Ramos (cell line): ENCODE results near the gene LRRC4.

Experiments
- in situ Hi-C: fragments of 300-500 bp; cut with MboI; formaldehyde crosslinking; loops from one replicate; pipeline ENCODE4 v1.14.3; 2022; ENCODE audit warnings: low sequenced_read_pairs; ENCODE audit not compliant: unreplicated experiment

LRRC4 gene

DNA sequence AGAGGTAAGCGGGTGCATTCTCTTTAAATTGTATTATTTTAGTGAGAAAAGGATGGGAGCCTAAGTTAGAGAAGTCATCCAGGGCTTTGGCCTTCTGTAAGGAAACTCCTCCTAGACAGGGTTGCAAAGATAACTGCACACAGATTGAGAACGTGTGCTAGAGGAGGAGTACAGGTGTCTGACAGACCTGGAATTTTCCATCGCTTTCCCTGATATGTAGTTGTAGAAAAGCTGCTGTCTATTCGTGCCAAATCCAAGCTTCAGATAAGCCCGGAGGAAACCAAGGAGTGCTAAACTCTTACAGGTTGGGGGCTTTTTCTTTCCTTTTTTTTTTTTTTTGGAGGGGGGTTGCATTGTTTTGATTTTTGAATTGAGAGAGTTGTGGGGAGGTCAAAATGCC, 23.1 kb downstream of the LRRC4 start:
- in situ Hi-C loops: no loop called here

DNA sequence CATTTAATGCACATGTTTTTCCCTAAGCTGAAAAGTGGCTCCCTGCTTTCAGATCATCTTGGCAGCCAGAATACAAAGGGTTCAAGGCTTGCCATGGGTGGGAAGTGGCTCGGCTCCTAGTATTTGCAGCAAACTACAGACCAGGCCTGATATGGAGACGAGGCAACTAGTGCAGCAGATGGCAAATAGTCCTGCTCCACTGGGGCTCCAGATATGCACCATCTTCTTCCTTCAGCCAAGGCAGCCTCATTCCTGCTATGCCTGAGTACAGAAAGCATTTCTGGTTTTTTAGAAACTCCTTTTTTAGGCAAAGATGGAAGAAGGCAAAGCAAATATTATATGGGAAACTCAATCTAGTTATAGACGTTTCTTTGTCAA, 23.9 kb downstream of the LRRC4 start:
- in situ Hi-C loops: no loop called here

DNA sequence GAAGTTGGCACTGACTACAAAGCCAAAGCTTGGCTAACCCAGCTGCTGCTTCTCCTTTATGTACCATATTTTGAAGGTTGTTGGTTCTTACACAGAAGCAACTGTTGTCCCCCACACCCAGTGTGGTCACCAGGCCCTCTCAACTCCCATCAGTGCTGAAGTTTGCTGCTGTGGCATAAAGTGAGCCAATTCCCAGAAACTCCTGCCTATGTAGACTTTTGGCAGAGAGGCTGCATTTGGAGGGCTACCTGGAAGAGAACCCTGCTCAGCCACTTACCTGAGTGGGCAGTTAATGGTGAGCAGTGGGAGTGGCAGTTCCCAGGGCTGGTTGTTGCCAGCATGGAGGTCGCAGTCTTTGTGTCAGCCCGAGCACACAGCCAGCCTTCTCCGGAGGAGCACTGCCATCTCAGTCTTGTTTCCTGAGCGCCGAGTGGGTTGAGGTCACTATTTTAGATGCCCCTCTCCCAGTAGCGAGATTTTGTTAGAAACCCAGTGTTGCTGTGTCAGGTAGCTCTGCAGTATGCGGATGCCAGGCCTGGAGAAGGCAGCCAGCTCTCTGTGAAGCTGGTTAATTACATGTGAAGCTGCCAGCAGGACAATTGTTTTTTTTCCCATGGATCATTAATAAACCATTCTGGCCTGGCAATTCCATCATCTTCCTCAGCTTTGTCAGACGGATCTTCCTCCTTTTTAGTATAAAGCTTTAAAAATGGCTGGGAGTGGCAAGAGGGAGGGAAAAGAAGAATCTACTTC, 24.5 kb downstream of the LRRC4 start:
- in situ Hi-C loops: no loop called here

DNA sequence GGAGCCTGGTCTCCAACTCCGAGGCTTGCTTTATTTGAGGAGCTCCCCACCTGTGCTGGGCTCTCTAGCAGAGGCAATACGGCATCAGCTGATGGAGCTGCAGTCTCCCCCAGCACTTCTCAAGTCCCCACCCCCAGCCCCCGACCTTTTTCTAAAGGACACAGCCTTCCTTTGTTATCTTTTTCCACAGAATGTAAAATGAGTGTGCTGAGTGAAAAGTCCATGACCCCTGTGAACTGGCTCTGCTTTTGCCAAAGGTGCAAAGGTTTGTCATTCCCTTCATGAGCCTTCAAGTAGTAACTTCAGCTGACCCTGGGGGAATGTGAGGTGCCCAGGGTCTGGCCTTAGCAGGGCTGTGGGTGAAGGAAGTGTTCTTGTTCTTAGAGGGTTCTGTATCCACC, 25.5 kb downstream of the LRRC4 start:
- in situ Hi-C loops: no loop called here

DNA sequence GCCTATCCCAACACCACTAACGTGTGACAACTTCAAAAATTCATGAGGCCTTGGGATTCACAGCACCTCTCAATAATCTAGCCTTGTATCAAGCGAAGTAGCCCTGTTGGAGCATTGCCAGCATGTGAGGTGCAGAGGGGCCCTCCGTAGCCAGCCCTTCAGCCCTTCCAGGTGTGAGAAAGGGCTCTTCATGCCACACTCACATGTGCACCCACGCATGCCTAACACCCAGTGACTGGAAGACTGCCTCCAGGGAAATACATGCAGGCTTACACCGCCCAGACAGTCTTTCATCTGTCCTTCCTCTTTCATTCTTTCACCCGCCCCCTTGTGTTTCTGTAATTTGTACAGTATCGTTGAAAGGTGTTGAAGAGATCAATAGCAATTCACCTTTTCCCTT, 26.1 kb downstream of the LRRC4 start:
- in situ Hi-C loops: no loop called here

DNA sequence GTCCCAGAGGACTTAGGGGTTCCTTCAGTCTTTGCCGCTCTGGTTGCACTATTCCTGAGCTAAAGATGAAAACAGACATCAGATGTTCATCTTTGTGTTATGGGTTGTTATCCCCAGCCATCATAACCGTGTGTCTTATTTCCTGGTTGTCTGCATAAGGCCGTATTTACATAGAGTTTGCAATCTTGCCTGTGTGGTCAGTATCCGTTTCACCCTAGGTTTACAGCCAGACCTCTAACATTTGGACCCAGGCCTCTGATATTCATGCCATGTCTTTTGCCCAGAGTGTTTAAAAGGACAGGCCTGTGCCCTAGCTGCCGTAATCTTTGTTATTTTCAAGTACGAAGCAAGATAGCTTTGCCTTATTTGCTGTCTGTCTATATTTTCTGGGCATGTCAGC, 26.6 kb downstream of the LRRC4 start:
- in situ Hi-C loops: no loop called here

DNA sequence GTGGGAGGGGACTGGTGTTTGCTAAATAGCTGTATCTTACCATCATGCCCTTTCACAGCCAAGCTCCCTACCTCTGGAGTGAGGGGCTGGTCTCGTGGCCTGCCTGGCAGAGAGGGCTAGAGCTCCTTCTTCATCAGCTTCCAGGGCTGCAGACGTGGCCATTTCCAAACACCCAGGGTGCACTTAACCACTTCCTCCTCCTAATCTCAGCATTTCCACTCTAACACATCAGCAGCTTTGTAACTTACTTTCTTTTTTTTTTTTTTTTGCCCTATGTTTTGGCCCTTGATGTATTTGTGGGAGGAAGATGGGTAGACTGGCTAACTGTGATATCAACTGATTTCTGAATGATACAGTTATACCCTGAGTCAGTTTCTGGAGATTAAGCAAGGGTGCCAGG, 27.4 kb downstream of the LRRC4 start:
- in situ Hi-C loops: no loop called here

DNA sequence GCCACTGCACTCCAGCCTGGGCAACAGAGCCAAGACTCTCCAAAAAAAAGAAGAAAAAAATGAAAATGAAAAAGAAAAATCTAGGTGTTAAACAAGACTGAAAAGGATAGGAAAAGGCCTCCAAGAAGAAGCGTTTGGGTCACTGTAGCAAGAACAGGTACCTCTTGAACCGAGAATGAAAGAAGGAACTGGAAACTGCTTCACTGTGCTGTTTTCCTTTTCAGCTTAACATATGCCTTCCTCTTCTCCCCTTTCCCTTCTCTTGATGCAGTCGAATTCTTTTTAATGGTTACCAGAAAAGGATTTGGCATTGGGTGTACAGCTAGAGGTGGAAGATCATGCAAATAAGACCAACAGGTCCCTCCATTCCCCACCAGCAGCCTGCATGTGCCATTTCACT, 28.1 kb downstream of the LRRC4 start:
- in situ Hi-C loops: no loop called here

DNA sequence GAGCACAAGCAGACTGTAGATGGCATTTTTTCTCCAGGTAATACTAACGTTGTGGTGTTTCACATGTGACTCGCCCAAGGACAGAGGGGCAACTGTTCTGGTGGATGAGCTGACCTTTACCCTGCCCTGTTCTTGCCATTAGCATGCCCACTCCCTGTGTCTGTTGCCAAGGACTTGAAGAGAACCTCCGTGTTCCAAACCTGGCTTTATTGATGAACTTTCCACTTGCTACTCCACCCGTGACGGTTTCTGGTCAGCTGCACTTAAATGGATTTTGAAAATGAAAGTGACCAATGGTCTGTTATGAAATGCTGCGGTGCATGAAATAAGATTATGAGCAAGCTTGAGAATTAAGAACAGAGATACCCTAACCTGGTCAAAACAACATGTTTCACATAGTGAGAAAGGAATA, 30.4 kb downstream of the LRRC4 start:
- in situ Hi-C loops: no loop called here

DNA sequence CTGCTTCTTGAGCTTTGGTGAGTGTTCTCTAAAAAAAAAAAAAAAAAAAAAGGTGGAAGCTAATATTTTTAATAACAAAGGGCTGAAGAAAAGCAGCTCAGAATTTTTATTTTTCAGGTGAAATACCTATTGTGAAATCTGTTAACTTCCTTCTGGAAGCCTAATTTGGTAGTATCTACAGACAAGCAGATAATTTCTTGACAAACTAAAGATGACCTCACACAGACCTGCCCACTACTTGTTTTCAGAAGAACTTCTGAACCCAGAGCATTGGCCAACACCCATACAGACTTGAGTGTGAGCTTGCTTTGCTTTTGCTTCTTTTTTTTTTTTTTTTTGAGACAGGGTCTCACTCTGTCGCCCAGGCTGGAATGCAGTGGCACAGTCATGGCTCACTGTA, 31.2 kb downstream of the LRRC4 start:
- in situ Hi-C loops: no loop called here

DNA sequence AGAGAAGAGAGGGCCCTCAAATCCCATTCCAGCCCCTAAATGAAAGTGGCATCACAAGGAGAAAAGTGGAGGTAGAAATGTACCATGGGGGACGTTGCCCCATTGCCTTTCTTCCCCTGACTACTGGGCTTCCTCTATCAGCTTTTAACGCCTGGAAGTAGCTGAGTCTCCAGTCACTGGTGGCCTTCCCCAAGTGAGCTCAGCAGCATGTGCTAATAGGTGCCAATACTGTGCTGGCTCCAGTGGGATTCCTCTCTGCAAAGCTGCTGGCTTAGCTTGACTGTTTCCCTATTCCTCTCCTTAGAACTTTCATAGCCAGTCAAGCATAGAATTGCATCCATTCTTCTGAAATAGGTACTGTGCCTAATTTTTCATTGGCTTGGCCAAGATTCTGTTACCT, 32.6 kb downstream of the LRRC4 start:
- in situ Hi-C loops: no loop called here

DNA sequence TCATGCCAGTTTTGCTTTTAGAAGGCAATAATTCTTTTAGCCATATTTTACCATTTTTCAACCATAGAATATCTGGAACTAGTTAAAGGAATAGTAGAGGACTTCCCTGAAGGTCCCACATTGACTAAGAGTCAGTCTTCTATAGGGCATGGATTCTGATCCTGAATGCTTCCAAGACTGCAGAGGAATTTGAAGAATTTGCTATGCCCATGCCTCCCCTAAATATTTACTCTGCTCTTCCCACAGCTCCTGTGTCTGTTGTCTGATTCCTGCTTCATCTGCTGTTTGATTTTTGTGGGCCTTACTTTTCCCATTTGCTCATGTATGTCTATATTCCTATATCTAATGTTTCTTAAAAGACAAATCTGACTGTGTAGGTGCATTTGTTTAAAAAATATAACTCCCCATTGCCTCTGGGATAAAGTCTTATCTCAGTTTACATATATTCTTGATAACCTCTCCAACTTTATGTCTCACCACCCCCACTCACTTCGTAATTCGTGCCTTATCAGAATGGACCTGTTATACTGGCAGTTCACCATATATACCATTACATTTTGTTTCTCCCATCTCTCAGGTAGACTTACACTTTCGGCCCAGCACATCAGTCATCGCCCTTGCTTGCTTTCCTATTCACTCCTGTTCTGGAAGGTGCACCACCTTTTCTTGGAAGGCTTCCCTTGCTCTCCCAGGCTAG, 33.9 kb downstream of the LRRC4 start:
- in situ Hi-C loops: no loop called here

DNA sequence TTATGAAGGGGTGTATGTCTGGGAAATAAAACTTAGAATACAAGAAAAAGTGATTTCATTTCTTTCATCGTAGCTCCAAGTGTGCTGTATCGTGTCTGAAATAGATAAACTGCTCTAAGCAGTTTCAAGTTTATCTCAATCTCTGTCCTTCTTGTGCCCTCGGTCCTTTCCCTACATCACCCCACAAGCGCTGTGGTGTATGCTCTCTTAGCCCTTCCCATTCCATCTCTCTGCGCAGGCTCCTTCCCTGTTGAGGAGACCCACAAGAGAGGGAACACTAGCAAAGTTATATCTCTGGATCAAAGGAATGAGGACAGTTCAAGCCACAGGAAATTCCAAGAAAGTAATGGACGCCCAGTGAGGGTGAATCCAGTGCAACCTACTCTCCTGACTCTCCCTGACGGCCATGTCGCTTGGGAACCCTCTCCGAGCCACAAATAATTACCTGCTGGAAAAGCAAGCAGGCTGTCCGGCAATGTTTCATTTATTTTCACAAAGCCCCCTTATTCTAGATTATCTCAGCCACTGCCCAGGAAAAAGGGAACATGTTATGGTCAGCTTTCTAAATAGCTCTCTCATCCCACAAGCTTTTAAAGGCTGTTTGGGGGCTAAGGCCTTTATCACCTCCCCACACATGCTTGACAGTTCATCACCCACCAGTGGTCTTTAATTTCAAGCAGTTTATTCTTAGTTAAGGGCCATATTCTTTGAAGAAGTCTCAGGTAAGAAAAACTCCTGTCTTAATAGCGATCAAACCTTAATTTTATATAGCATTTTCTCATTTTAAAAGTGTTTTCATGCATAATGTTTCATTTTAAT, 34.8 kb downstream of the LRRC4 start:
- in situ Hi-C loops: no loop called here

DNA sequence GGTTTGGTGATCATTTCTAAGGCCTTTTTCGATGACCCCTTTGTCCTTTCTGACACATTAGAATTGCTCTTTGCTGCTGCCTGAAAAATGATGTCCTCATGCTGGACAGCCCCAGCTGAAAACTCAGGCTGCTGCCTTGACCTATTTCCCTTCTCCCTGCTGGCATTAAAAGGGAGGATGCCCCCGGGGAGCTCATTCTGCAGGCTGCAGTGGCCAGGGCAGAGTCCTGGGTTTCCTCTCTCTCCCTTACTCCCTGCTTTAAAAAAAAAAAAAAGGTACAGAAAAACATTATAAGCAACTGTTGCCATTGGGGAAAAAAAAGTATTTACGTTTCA, 35.4 kb downstream of the LRRC4 start:
- in situ Hi-C loops: no loop called here

DNA sequence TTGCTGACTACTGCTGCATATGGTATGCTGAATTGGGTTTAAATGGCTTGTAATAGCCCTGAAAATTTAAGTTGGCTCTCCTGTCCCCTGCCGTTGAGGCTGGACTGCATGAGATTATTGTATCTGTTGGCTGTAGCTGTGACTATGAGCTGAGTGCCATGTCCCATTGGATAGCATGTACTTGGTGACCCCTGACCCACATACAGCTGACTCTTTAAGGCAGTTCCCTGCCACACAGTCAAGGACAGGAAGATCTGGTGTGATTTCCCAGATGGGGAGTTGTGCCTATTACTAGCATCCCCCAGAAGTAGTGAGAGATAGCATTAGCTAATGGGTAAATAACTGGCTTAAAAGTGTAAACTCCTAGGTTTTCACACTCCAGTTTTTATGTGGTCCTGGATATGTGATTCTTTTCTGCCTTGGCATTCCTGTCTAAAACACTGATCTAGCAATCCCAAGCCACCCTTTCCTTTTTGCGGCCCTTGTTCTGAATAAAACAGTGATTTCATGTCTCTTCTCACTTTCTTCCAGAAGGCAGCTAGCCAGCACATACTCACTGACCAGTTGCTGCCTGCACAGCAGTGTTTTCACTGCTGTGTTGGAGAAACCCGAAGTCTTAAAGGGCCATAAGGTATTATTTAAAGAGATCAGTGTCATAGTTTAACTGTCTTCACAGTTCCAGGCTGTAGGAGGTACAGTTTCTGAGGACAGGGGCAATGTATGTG, 35.9 kb downstream of the LRRC4 start:
- in situ Hi-C loops: no loop called here

DNA sequence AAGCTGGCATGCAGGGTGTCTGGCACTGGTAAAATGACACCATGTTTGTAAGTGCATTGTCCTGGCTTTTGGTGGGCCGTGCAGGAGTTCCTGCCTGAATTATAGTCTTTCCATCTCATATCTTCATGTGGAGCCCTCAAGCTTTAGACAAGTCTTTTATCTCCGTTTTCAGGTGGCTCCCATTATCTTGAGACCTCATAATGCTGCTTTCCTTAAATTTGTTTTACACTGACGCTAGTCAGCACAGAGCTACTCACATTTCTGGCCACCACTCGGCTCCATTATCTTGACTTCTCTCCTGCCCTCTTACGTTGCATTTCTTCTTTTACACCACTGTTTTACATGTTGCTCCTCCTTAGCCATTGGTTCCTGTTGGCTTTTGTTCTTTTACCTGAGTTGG, 37.2 kb downstream of the LRRC4 start:
- in situ Hi-C loops: no loop called here

DNA sequence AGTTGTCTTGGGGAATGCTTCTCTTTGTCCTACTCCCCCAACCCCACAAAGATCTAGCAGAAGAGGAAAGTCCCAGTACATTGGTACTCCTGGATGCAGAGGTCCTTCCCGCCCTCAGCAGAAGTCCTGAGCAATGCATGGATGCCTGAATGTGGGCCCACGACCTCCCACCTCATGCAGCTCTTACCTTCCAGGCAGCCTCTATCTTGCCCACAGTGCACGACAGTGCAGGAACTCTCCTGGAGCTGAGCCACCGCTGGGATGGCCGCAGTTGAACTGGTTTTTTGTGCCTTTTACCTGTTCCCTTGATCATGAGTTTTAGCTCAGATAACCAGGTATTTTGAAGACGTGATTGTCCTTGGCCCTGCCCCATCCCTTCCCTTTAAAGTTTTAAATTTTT, 37.9 kb downstream of the LRRC4 start:
- in situ Hi-C loops: no loop called here

DNA sequence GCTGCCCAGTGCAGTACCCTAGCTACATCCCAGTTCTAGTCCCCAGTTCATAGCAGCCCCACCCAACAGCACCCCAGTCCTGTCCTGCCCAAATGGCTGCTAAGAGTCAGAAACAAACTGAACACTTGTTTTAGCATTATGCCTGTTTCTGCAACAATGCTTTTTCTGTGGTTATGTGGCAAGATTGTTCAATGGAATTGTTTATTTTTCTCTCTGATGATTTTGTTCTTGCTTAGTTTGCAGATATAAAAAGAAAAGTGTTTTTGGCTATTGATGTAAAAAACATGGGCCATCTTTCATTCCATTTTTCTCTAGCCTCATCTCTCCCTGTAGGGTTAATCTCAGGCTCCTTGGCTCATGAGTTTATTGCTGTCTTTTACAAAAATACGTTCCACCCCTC, 42.5 kb downstream of the LRRC4 start:
- in situ Hi-C loops: no loop called here

DNA sequence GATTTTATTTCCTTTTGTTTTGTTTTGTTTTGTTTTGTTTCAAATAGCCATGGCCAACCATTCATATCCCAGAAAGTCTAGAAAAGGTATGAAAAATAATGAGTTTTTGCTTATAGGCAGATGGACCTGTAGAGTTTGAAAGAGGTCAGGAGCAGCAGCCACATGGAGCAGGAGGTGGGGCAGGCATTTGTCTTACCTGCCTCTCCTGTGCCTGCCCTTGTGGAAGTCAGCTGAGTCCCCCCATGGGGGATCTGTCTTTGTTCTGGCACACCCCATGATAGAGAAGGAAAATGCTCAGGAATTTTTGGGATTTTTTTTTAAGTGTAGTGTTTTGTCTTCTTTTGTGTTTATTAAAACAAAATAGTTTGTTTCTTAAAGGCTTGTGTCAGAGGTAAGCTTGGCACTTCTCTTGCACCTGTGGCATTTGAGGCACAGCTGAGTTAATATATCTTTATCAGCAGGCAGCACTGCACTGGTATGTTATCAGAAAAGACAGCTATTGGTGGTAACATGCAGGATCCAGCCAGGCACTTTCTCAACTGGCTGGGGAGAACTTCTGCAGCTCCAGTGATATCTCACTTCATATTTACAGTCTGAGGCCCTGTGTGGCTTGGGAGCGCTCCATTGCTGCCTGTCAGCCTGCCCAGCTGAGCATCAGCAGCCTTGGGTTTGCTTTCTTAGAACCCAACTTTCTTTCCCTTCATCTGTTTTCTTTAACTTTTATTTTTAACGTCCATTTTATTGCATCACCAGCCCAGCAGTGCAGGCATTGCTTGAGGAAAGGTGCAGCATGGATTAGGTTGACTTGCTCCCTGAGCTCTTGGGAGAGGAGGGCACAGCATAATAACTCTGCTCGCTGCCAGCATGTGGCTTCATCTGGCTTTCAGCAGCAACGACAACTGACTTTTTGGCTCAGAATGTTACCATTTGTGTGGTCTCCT, 44.4 kb downstream of the LRRC4 start:
- in situ Hi-C loops: no loop called here
